HG02884 (cell line): Measurements from ENCODE around the gene MPV17.
A peak's percentile ranks its signal among the peaks of the same experiment; 100 is the strongest.
"Not testable (repeated sequence)": the region's sequence is repeated elsewhere in the genome, so short reads cannot be mapped to it uniquely, and the experiment has no call there.

Source experiments
- ATAC-seq: cut with Tn5 transposase; IDR thresholded peaks from one replicate; pipeline ENCODE4 v1.9.1; 2021; ENCODE audit warnings: mild to moderate bottlenecking, moderate library complexity; ENCODE audit not compliant: unreplicated experiment

Gene MPV17

GRCh38 chr2:27322766-27323595 is at the start of gene MPV17:
Gene MPV17, minus strand, starts transcription at chr2:27323097. Its CDS starts 580 bp downstream, at chr2:27322517.
- ATAC-seq = peak; percentile 87

GRCh38 chr2:27370816-27371620 is 48.1 kb upstream of the MPV17 start:
- ATAC-seq = no peak

GRCh38 chr2:27370026-27370815 is 47.3 kb upstream of the MPV17 start, which contains the start of the genes EIF2B4 and SNX17:
Gene EIF2B4, minus strand, starts transcription at chr2:27370338. Its CDS starts 24 bp downstream, at chr2:27370314.
Gene SNX17, plus strand, starts transcription at chr2:27370616. Its CDS starts 128 bp downstream, at chr2:27370744.
- peak; percentile 88 for ATAC-seq

- no peak for ATAC-seq
These were observed 46.7 kb upstream of the MPV17 start for GRCh38 chr2:27369471-27370025.

- no peak for ATAC-seq
These were observed 41.0 kb upstream of the MPV17 start for GRCh38 chr2:27363933-27364332.

GRCh38 chr2:27362678-27363420 is 40.0 kb upstream of the MPV17 start:
- no peak for ATAC-seq

- peak; percentile 65 for ATAC-seq
These were observed 33.7 kb upstream of the MPV17 start, which contains the start of gene GTF3C2 for GRCh38 chr2:27356382-27357181. Gene GTF3C2, minus strand, starts transcription at chr2:27356764. Its CDS starts 13,210 bp downstream, at chr2:27343554.

GRCh38 chr2:27356056-27356381 is 33.1 kb upstream of the MPV17 start:
- peak; percentile 25 for ATAC-seq

- no peak for ATAC-seq
These were observed 31.7 kb upstream of the MPV17 start for GRCh38 chr2:27354597-27354927.

GRCh38 chr2:27353762-27354596 is 31.1 kb upstream of the MPV17 start:
- no peak for ATAC-seq

- not testable (repeated sequence) for ATAC-seq
These were observed 30.5 kb upstream of the MPV17 start for GRCh38 chr2:27353386-27353761.

GRCh38 chr2:27351802-27352598 is 29.1 kb upstream of the MPV17 start:
- no peak for ATAC-seq

GRCh38 chr2:27350106-27350693 is 27.3 kb upstream of the MPV17 start:
- ATAC-seq = no peak

- no peak for ATAC-seq
These were observed 24.7 kb upstream of the MPV17 start for GRCh38 chr2:27347641-27348040.

GRCh38 chr2:27336173-27336572 is 13.3 kb upstream of the MPV17 start:
- no peak for ATAC-seq

- no peak for ATAC-seq
These were observed 12.4 kb upstream of the MPV17 start for GRCh38 chr2:27335311-27335710.

GRCh38 chr2:27324720-27325119 is 1.8 kb upstream of the MPV17 start:
- ATAC-seq = no peak
